KMS-11 (cell line): ENCODE results near the gene NT5DC4.

Experiments used
- H2AFZ ChIP-seq: fragments of 200-600 bp; sonication (generic); 2 replicates; pipeline ENCODE4 v1.6.1; 2016; ENCODE audit warnings: antibody characterized with exemption, mixed run types, low read depth
- H3K27ac ChIP-seq: fragments of 200-600 bp; sonication (generic); 2 replicates; pipeline ENCODE4 v1.6.1; 2016; ENCODE audit warnings: mild to moderate bottlenecking, mixed run types
- H3K27me3 ChIP-seq: fragments of 200-600 bp; sonication (generic); 2 replicates; pipeline ENCODE4 v1.6.1; 2017; ENCODE audit warnings: mild to moderate bottlenecking, low read depth, mixed run types, moderate library complexity; ENCODE audit not compliant: insufficient read depth
- H3K36me3 ChIP-seq: fragments of 200-600 bp; sonication (generic); 2 replicates; pipeline ENCODE4 v1.6.1; 2017; ENCODE audit warnings: mild to moderate bottlenecking, mixed run types; ENCODE audit not compliant: insufficient read depth
- H3K4me1 ChIP-seq: fragments of 200-600 bp; sonication (generic); 2 replicates; pipeline ENCODE4 v1.6.1; 2016; ENCODE audit warnings: mild to moderate bottlenecking, low read depth, mixed run types; ENCODE audit not compliant: poor library complexity, severe bottlenecking
- H3K4me2 ChIP-seq: fragments of 200-600 bp; sonication (generic); 2 replicates; pipeline ENCODE4 v1.7.0; 2016; ENCODE audit warnings: mild to moderate bottlenecking, mixed run types
- H3K4me3 ChIP-seq: fragments of 200-600 bp; sonication (generic); IDR thresholded peaks from 2 replicates; pipeline ENCODE4 v1.6.1; 2017; ENCODE audit warnings: low read depth, low read length, mixed read lengths; ENCODE audit not compliant: insufficient read depth
- H3K79me2 ChIP-seq: fragments of 200-600 bp; sonication (generic); 2 replicates; pipeline ENCODE4 v1.6.1; 2016; ENCODE audit warnings: low read depth, mixed run types; ENCODE audit not compliant: insufficient read depth
- H3K9ac ChIP-seq: fragments of 200-600 bp; sonication (generic); 2 replicates; pipeline ENCODE4 v1.6.1; 2016; ENCODE audit warnings: mild to moderate bottlenecking, mixed run types
- H4K20me1 ChIP-seq: fragments of 200-600 bp; sonication (generic); 2 replicates; pipeline ENCODE4 v1.6.1; 2016; ENCODE audit warnings: mild to moderate bottlenecking, mixed run types; ENCODE audit not compliant: insufficient read depth
- TF ChIP-seq, protein P1 (sequence below): fragments of 200-600 bp; sonication (generic); conservative IDR thresholded peaks from 2 replicates; pipeline ENCODE4 v1.6.1; 2017; ENCODE audit warnings: low read depth, mild to moderate bottlenecking, antibody characterized with exemption, low read length, moderate library complexity, mixed read lengths

Gene NT5DC4

DNA sequence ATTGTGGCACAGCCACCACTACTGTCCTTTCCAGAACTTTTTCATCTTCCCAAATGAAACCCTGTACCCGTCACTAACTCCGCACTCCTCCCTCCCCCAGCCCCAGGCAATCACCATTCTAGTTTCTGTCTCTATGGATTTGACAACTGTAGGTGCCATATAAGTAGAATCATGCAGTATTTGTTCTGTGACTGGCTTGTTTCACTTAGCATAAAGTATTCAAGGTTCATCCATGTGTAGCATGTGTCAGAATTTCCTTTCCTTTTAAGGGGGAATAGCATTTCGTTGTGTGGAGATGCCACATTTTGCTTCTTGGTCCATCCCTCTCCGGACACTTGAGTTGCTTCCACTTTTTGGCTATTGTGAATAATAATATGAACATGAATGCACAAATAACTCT, 44.4 kb downstream of the NT5DC4 start:
- H3K27ac ChIP-seq, result 0 out of 2 replicates have a peak overlapping the region, but pooled peaks have one; percentile 2
- H3K9ac ChIP-seq, result peak overlapping the region; percentile 50; the same call in 1 of the 2 replicates
- H3K27me3 ChIP-seq, result no peaks in the 10 kb centered on the region

DNA sequence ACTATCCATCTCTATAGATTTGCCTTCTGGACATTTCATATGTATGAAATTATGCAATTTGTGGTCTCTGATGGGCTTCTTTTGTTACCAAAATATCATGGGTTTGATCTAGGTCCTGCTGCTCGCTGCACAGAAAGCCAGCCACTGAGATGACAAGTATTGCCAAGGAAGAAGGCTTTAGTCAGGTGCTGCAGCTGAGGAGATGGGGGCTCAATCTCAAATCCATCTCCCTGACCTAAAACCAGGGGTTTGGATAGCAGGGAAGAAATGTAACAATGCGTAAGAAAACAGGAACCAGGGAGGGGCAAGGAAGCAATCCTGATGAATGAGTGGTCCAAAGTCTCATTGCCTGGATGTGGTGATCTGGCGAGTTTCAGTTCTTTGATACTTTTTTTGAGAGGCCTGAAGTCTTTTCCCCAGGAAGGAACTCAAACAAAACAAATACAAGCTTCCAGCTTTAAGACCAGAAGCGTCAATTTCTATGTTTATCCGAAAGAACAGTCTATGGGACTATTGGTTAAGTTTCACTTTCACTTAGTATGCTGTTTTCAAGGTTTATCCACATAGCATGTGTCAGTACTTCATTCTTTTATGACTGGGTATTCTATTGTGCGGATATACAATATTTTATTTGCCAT, 47.0 kb downstream of the NT5DC4 start:
- TF ChIP-seq, protein P1, sequence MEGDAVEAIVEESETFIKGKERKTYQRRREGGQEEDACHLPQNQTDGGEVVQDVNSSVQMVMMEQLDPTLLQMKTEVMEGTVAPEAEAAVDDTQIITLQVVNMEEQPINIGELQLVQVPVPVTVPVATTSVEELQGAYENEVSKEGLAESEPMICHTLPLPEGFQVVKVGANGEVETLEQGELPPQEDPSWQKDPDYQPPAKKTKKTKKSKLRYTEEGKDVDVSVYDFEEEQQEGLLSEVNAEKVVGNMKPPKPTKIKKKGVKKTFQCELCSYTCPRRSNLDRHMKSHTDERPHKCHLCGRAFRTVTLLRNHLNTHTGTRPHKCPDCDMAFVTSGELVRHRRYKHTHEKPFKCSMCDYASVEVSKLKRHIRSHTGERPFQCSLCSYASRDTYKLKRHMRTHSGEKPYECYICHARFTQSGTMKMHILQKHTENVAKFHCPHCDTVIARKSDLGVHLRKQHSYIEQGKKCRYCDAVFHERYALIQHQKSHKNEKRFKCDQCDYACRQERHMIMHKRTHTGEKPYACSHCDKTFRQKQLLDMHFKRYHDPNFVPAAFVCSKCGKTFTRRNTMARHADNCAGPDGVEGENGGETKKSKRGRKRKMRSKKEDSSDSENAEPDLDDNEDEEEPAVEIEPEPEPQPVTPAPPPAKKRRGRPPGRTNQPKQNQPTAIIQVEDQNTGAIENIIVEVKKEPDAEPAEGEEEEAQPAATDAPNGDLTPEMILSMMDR, result no peak
- H3K4me3 ChIP-seq, result no peak overlapping the region
- no peaks in the 10 kb centered on the region for H3K36me3 ChIP-seq
- no peaks in the 10 kb centered on the region for H4K20me1 ChIP-seq
- H2AFZ ChIP-seq, result no peak overlapping the region
- no peak overlapping the region for H3K4me2 ChIP-seq
- H3K4me1 ChIP-seq, result peaks cover 12% of the 10 kb centered on the region
- no peaks in the 10 kb centered on the region for H3K79me2 ChIP-seq
- H3K27me3 ChIP-seq, result no peaks in the 10 kb centered on the region; the same call in 1 of the 2 replicates
- H3K27ac ChIP-seq, result no peak overlapping the region
- no peak overlapping the region for H3K9ac ChIP-seq

More for the DNA sequence above, 44.4 kb downstream of the NT5DC4 start:
- Histone ChIP-seq H2AFZ (peak overlapping the region; percentile 81), H3K4me2 (peak overlapping the region; percentile 88), H3K36me3 (no peaks in the 10 kb centered on the region), H3K4me1 (peaks cover 12% of the 10 kb centered on the region), H3K79me2 (peaks cover 12% of the 10 kb centered on the region; the same call in 1 of the 2 replicates), H4K20me1 (no peaks in the 10 kb centered on the region), H3K4me3 (no peak overlapping the region)
- TF ChIP-seq, protein P1, result no peak

DNA sequence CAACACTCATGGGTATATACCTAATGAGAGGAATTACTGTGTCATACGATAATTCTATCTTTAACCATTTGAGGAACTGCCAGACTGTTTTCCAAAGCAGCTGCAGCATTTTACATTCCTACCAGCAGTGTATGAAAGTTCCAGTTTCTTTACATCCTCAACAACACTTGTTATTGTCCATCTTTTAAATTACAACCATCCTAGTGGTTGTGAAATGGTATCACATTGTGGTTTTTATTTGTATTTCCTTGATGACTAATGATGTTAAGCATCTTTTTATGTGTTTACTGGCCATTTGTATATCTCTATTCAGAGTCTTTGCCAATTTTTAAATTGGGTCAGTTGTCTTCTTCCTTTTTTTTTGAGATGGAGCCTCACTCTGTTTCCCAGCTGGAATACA, 47.6 kb downstream of the NT5DC4 start:
- TF ChIP-seq, protein P1, result no peak
- Histone ChIP-seq H4K20me1 (no peaks in the 10 kb centered on the region), H3K27me3 (no peaks in the 10 kb centered on the region; the same call in 1 of the 2 replicates), H3K36me3 (no peaks in the 10 kb centered on the region), H3K4me3 (no peak overlapping the region), H3K4me1 (peaks cover 8% of the 10 kb centered on the region), H3K79me2 (no peaks in the 10 kb centered on the region), H3K9ac (no peak overlapping the region), H3K4me2 (no peak overlapping the region), H2AFZ (no peak overlapping the region), H3K27ac (no peak overlapping the region)

DNA sequence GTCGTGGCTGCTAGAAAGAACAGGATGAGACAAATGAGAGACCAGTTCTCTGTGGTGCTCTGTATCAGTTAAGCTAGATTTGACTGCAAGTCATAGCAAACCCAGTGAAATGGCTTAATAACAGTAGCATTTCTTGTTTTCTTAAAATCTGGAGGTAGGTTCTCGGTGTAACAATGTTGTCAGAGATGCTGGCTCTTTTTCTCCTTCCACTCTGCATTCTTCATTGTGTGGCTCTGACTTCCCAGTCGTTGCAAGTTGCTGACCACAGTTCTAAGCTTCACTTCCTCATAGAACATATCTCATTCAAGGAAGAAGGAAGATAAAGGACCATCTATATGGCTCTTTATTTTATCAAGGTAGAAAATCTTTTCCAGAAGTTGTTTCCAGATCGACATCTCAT, 51.5 kb downstream of the NT5DC4 start:
- Histone ChIP-seq H4K20me1 (no peaks in the 10 kb centered on the region), H3K4me1 (peaks cover 13% of the 10 kb centered on the region), H3K36me3 (no peaks in the 10 kb centered on the region), H3K79me2 (no peaks in the 10 kb centered on the region), H2AFZ (no peak overlapping the region), H3K4me3 (no peak overlapping the region), H3K4me2 (no peak overlapping the region), H3K27ac (no peak overlapping the region), H3K27me3 (no peaks in the 10 kb centered on the region; the same call in 1 of the 2 replicates), H3K9ac (no peak overlapping the region)
- TF ChIP-seq, protein P1, result no peak
